ENCODE results near the gene SHANK2.

Gene SHANK2

GRCh38 chr11:71252269-71252769 is at the start of gene SHANK2:
SHANK2 (minus strand) TSS chr11:71252577; CDS start chr11:71147326, 105,251 bp downstream.
- DNase-seq, result no peak

- no peak for DNase-seq
These were observed 49.6 kb upstream of the SHANK2 start for GRCh38 chr11:71301858-71302533.

- no peak for DNase-seq
These were observed 48.9 kb upstream of the SHANK2 start for GRCh38 chr11:71301046-71301857.

GRCh38 chr11:71300187-71300586 is 47.8 kb upstream of the SHANK2 start:
- no peak for DNase-seq

- DNase-seq, result no peak
These were observed 46.4 kb upstream of the SHANK2 start for GRCh38 chr11:71298761-71299181.

- DNase-seq, result no peak
These were observed 45.7 kb upstream of the SHANK2 start for GRCh38 chr11:71298016-71298550.

- no peak for DNase-seq
These were observed 42.6 kb upstream of the SHANK2 start for GRCh38 chr11:71294846-71295600.

GRCh38 chr11:71293961-71294782 is 41.8 kb upstream of the SHANK2 start:
- DNase-seq, result no peak

- peak; percentile 30 for DNase-seq
These were observed 34.6 kb upstream of the SHANK2 start for GRCh38 chr11:71286701-71287643.

GRCh38 chr11:71285111-71285510 is 32.7 kb upstream of the SHANK2 start:
- DNase-seq, result no peak

- no peak for DNase-seq
These were observed 32.2 kb upstream of the SHANK2 start for GRCh38 chr11:71284525-71285092.

GRCh38 chr11:71283971-71284441 is 31.6 kb upstream of the SHANK2 start:
- no peak for DNase-seq

- DNase-seq, result no peak
These were observed 30.4 kb upstream of the SHANK2 start for GRCh38 chr11:71282581-71283351.

- DNase-seq, result no peak
These were observed 29.5 kb upstream of the SHANK2 start for GRCh38 chr11:71281831-71282230.

- DNase-seq, result no peak
These were observed 28.8 kb upstream of the SHANK2 start for GRCh38 chr11:71281204-71281603.

GRCh38 chr11:71279916-71280645 is 27.7 kb upstream of the SHANK2 start:
- no peak for DNase-seq

GRCh38 chr11:71272161-71272560 is 19.8 kb upstream of the SHANK2 start:
- no peak for DNase-seq

- no peak for DNase-seq
These were observed 17.5 kb upstream of the SHANK2 start for GRCh38 chr11:71269603-71270511.

All from retina (tissue), 1 donor.